Measurements from ENCODE around the gene SEPTIN5.
A peak's percentile ranks its signal among the peaks of the same experiment; 100 is the strongest.

SEPTIN5 gene

GRCh38 chr22:19751497-19752245 lies 37.4 kb downstream of the SEPTIN5 start:
- DNase-seq = no peak

- no peak for DNase-seq
These were observed 39.0 kb downstream of the SEPTIN5 start for GRCh38 chr22:19753090-19753842.

GRCh38 chr22:19753996-19754700 lies 39.8 kb downstream of the SEPTIN5 start:
- DNase-seq = no peak

- no peak for DNase-seq
These were observed 40.4 kb downstream of the SEPTIN5 start for GRCh38 chr22:19754701-19755144.

GRCh38 chr22:19755145-19755710 lies 40.9 kb downstream of the SEPTIN5 start:
- DNase-seq = no peak

GRCh38 chr22:19755722-19756287 lies 41.5 kb downstream of the SEPTIN5 start:
- DNase-seq = no peak

- DNase-seq = peak; percentile 9
These were observed 42.2 kb downstream of the SEPTIN5 start for GRCh38 chr22:19756288-19757128.

- no peak for DNase-seq
These were observed 43.1 kb downstream of the SEPTIN5 start for GRCh38 chr22:19757140-19757984.

GRCh38 chr22:19757985-19758895 lies 43.9 kb downstream of the SEPTIN5 start:
- DNase-seq = no peak

GRCh38 chr22:19758896-19759426 lies 44.7 kb downstream of the SEPTIN5 start:
- no peak for DNase-seq

GRCh38 chr22:19759427-19760057 lies 45.2 kb downstream of the SEPTIN5 start:
- DNase-seq = no peak

- no peak for DNase-seq
These were observed 46.0 kb downstream of the SEPTIN5 start, which contains the start of gene TBX1 for GRCh38 chr22:19760058-19760950. TSS of gene TBX1 (plus strand) at chr22:19760778. CDS start at chr22:19760844, 66 bp downstream.

- DNase-seq = no peak
These were observed 46.8 kb downstream of the SEPTIN5 start for GRCh38 chr22:19760951-19761724.

- DNase-seq = no peak
These were observed 47.6 kb downstream of the SEPTIN5 start for GRCh38 chr22:19761725-19762567.

- no peak for DNase-seq
These were observed 48.5 kb downstream of the SEPTIN5 start for GRCh38 chr22:19762568-19763457.
